GM18858 (cell line): Measurements from ENCODE around the gene GRIPAP1.

Source experiments
- ATAC-seq: cut with Tn5 transposase; IDR thresholded peaks from one replicate; pipeline ENCODE4 v1.9.1; 2021; ENCODE audit not compliant: unreplicated experiment

Gene GRIPAP1

DNA sequence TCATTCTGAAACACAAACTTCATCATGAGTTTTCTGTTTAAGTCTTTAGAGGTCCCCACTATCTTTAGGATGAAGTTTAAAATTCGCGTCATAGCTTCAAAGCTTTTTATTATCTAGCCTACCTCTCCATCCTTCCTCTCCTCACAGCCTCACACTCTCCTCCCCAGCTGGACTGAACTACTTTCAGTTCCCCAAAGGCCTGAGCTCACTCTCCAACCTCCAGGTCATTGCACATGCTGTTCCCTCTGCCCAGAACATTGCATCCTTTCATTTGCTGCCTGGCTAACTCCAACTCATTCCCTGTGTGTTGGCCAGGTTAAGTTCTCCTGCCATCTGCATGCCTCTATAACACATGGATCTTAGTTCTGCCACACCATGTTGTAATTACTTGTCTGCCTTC, 41.8 kb downstream of the GRIPAP1 start:
- no peak for ATAC-seq

DNA sequence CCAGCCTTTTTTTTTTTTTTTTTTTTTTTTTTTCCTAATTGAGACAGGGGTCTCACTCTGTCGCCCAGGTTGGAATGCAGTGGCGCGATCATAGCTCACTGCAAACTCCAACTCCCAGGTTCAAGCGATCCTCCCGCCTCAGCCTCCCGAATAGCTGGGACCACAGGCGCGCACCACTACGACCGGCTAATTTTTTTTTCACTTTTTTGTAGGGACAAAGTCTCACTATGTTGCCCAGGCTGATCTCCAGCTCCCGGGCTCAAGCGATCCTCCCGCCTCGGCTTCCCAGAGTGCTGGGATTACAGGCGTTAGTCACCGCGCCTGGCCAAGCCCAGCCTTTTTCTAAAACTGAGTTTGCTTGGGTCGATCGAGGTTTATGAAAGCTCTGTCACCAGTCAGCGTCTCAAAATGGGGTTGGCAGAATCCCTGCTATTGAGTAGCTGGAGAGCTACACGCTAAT, 43.4 kb downstream of the GRIPAP1 start:
- ATAC-seq: no peak

DNA sequence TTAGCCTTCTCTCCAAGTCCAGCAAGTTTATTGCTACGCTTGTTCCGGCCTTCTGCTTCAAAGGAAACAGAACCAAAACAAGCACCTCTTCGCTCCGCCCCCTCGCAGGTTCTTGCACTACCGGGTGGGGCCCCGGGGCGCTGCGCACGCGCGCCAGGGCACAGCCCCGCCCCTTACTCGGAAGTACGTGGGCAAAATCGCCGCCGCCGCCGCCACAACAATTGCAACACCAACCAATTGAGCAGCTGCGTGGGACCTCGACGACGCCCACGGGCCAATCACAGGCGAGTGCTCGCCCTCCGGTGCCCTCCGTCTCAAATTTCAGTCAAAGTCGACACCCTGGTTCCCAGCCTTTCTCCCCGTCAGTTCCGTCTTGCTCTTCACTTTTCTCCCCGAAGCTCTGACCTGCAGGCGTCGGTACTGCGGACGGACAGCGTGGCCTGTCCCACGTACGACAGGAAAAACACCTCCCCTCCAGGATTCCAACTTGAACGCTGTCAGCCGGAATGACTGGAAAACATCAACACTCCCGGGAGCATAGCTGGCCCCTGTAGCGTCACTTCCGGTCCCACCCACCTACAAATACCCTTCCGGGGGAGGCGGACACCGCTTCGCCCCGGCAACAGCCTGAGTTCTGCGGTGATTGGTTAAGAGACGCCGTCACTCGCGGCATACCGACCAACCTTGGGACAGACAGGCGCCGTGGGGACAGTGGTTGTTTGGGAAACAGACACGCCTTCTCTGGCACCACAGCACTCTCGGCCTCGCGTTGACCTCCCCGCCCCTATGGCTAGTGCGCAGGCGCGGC, 44.0 kb downstream of the GRIPAP1 start:
- ATAC-seq: peak; percentile 81

DNA sequence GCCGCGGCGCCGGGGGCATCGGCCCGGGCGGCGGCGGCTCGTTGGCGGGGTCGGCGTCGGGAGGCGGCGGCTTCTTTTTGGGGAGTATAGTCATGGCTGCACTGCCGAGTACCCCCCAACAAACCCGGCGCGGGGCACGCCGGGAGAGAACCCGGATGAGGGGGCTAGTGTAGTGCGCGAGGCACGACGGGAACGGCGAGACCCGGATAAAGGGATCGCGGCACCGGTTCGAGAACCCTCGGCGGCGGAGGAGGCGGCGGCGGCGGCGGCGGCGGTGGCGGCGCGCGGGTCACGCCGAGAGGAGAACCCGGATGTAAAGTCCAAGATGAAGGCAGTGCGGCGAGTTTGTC, 44.6 kb downstream of the GRIPAP1 start, which contains the start of gene OTUD5:
OTUD5 (minus strand) TSS at position 131 of the 350 bp plus-strand sequence; CDS start at position 94, 37 bp downstream.
- ATAC-seq: peak; percentile 23

DNA sequence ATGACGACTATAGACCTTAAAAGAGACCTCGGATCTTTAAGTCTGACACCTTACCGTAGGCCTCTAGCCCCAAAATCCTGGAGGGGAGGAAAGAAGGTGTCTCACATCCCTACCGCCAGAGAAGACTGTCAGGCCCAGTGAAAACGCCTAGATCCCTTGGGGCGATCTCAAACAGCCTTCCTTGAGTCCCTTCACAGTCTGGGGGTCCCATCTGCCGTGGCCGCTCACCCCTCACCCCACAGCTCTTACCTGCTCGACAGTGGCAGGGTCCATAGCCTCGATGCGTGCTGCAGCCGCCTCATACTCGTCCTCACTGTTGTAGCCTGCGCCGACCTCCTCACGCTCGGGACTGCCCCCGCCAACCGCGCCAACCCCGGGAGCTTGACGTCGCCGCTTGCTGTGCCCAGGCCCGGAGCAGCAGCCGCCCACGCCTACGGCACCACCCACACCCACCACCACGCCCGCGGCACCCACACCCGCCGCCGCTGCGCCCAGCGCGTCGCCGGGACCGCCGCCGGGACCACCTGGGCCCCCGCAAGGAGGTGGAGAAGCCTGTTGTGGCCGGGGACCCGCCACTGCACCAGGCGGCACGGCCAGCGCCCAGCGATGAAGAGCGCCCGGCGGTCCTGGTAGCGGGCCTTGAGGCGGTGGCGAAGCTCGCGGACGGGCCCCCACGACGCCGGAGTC, 45.2 kb downstream of the GRIPAP1 start:
- no peak for ATAC-seq

- ATAC-seq: no peak
Measured at GRCh38 chrX:48948589-48948988, 53.5 kb downstream of the GRIPAP1 start.

GRCh38 chrX:48945517-48946348, 56.3 kb downstream of the GRIPAP1 start:
- ATAC-seq: no peak

DNA sequence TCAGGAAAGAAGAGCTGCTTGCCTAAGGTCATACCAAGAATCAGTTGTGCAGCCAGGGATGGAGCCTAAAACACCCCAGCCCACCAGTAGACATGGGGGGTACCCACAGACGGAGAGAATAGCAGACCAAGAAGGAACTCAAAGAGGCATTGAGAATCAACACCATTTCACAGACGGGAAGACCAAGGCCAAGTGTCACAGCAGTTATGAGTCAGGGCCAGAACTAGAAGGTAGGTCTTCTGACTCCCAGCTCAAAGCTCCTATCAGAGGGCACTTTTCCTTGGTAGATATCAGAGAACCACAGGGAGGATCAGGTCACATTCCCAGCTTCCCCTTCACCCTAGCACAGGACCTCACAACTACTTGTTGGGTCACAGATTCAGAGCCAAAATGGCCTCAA, 59.2 kb downstream of the GRIPAP1 start:
- ATAC-seq: no peak

DNA sequence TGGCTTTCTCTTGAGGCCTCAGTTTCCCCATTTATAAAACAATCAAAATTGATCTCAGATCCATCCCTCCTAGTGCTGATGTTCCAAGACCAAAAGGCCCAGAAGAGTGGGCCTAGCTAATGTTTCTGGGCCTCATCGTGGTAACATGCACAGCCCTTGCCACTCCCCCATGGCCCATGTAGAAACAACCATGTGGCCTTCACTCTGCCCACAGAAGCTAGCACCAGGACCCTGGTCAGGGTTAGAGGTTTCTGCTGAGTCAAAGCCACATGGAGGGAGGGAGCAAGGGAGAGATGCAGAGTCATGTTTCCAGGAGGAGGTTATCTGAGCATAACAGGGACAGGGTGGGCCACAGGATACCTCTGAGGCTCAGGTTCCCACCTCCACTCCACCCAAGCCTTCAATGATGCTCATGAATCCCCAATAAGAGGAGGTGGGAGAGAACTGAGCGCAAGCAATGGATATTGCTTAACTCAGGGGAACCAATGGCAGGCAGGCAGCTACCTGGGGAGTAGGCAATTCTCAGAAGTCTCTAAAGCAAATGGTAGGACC, 61.6 kb downstream of the GRIPAP1 start:
- ATAC-seq: no peak

DNA sequence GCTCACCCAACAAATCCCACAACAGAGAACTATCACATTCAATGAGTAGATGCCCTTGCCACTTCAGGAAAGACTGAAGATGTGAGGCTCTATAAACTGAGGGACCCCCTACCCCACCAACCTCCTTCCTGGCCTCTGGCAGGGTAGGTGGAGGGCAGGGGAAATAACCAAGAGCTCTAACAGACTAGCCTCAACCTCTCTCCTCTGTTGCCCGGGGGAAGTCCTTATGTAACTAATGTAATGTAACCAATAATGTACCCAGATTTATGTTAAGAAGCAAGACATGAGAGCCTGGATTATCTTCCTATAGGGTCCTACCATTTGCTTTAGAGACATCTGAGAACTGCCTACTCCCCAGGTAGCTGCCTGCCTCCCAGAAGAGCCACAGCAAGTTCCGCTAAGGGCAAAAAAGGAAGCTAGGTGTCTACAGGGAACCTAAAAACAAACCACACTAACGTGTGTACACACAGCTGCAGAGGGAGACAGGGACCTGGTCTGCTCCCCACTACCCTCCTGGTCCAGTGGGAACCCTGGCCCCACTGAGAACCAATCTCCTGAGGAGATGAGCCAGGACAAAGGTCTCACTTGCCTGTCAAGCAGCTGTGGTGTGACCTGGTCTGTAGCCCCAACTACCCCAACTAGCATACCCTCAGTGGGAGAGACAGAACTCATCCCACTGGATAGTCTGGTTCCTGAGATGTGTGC, 62.4 kb downstream of the GRIPAP1 start:
- no peak for ATAC-seq

- ATAC-seq: peak; percentile 43
Measured at GRCh38 chrX:48938721-48939425, 63.2 kb downstream of the GRIPAP1 start.

DNA sequence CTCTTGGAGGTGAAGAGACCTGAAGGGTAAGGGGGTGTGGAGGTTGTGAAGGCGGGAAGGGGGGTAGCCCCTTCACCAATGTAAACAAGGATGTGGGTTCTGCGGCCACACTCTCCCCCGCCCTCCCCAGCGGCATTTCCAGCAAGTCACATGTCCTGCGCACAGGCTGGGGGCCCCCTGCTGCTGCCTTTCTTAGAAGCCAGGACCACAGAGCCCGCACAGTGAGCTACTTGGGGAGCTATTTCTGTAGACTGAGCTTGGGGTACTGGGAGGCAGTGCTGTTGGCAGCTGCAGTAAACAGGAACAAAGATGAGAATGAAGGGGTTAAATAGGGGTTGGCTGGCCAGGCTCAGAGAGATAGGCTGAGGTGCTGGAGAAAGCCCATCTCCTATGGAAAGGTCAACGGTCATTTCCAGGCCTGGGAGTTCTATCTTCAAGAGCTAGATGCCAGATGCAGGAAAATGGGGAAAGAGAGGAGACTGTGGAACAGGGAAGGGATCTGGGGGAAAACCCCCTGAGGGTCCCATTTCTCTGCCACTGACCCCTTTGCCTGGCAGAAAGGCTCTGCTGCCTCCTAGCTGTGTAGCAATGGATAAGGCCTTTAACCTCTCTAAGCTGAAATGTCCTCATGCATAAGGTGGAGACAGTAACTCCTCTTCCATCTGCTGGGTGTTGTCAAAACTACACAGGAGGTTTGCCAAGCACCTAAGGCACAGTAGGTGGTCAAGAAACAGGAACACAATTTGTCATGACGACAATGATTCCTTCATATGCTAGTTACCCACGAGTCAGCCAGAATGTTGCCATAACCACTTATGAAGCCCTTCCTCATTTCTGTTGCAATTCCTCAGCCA, 64.8 kb downstream of the GRIPAP1 start:
- peak; percentile 37 for ATAC-seq

GRCh38 chrX:48936429-48937053, 65.5 kb downstream of the GRIPAP1 start:
- ATAC-seq: no peak

- ATAC-seq: no peak
Measured at GRCh38 chrX:48935301-48935670, 66.8 kb downstream of the GRIPAP1 start.

- ATAC-seq: no peak
Measured at GRCh38 chrX:48934581-48935300, 67.3 kb downstream of the GRIPAP1 start.

GRCh38 chrX:48933757-48934156, 68.3 kb downstream of the GRIPAP1 start:
- peak; percentile 34 for ATAC-seq

GRCh38 chrX:48927736-48928382, 74.2 kb downstream of the GRIPAP1 start:
- no peak for ATAC-seq
